SK-N-MC (cell line): ENCODE results near the gene COL4A1.

ENCODE experiments used
- DNase-seq: peaks from one replicate; pipeline ENCODE4 v3.0.0-alpha.2; 2011; ENCODE audit warnings: low read depth, low spot score
- H3K27ac ChIP-seq: fragments of 200-600 bp; sonication (generic); 2 replicates; pipeline ENCODE4 v1.5.1; 2016; ENCODE audit warnings: mixed run types
- H3K36me3 ChIP-seq: fragments of 200-600 bp; sonication (generic); 2 replicates; pipeline ENCODE4 v1.6.1; 2017; ENCODE audit warnings: antibody characterized with exemption, low read length, mixed read lengths; ENCODE audit not compliant: insufficient read depth
- H3K4me3 ChIP-seq: fragments of 200-600 bp; sonication (generic); 2 replicates; pipeline ENCODE4 v1.5.1; 2016
- H3K9ac ChIP-seq: fragments of 200-600 bp; sonication (generic); 2 replicates; pipeline ENCODE4 v1.8.0; 2017; ENCODE audit warnings: mixed run types, mixed read lengths; ENCODE audit not compliant: insufficient read length
- H3K9me3 ChIP-seq: fragments of 200-600 bp; sonication (generic); 2 replicates; pipeline ENCODE4 v1.6.1; 2017; ENCODE audit warnings: low read depth, mild to moderate bottlenecking, antibody characterized with exemption, low read length, moderate library complexity, mixed read lengths
- EZH2 ChIP-seq: fragments of 200-600 bp; sonication (generic); IDR thresholded peaks from one replicate; pipeline ENCODE4 v1.6.1; 2017; ENCODE audit warnings: antibody characterized with exemption
- FOXP2 ChIP-seq: optimal IDR thresholded peaks from 2 replicates; pipeline ENCODE3; 2011; ENCODE audit warnings: mild to moderate bottlenecking, moderate library complexity; ENCODE audit not compliant: insufficient read depth; ENCODE audit errors: extremely low read length, control extremely low read depth
- POLR2AphosphoS5 ChIP-seq: IDR thresholded peaks from 2 replicates; pipeline ENCODE4 v1.6.1; 2012; ENCODE audit warnings: mild to moderate bottlenecking, low read depth, low read length, borderline replicate concordance

The COL4A1 gene

DNA sequence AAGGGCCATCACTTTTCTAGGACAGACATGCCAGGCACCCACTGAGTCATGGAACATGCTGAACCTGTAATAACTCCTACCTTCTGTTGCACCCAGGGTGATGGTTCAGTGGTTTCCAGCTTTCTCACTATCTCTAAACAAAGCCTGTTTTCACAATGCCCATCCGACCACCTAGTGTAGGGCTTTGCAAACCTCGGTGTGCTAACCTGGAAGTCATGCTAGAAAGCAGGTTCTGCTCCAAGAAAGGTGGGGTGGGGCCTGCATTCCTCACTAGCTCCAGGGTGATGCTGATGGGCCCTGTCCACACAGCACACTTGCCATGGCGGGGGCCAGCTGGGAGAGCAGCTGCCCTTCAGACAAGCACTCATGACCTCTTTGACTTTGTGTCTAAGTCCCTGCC lies 43.6 kb upstream of the COL4A1 start:
- DNase-seq: no peak
- Histone ChIP-seq H3K27ac (no peak overlapping the region), H3K9me3 (no peaks in the 10 kb centered on the region), H3K4me3 (no peak overlapping the region), H3K9ac (no peak overlapping the region), H3K36me3 (no peaks in the 10 kb centered on the region)
- TF ChIP-seq FOXP2 (no peak), EZH2 (no peak), POLR2AphosphoS5 (no peak)

GRCh38 chr13:110350049-110350448 lies 43.1 kb upstream of the COL4A1 start:
- H3K36me3 ChIP-seq: no peaks in the 10 kb centered on the region
- no peak overlapping the region for H3K9ac ChIP-seq
- no peak for DNase-seq
- H3K9me3 ChIP-seq: no peaks in the 10 kb centered on the region
- H3K27ac ChIP-seq: no peak overlapping the region
- TF ChIP-seq POLR2AphosphoS5 (no peak), EZH2 (no peak), FOXP2 (no peak)
- no peak overlapping the region for H3K4me3 ChIP-seq

DNA sequence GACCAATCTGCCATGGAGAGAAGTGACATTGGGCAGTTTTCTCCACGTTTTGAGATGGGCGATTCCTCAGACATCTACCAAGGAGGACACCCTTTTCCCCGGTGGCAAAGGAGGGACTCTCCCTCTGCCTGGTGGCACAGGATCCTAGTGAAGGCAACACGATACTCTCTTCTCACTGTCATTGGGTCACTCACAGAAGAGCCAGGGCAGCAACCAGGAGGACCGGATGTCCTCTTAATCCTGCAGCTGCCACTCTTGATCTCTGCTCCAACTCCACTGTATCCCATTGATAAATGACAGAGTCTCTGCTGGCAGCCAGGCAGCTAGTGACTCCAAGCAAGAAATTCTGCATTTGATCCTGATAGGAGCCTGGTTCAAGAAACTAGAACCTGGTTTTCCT lies 42.3 kb upstream of the COL4A1 start:
- TF ChIP-seq EZH2 (no peak), POLR2AphosphoS5 (no peak), FOXP2 (no peak)
- no peak for DNase-seq
- H3K27ac ChIP-seq: no peak overlapping the region

GRCh38 chr13:110348309-110349105 lies 41.5 kb upstream of the COL4A1 start:
- TF ChIP-seq EZH2 (no peak), POLR2AphosphoS5 (no peak), FOXP2 (no peak)

More for the DNA sequence above, 42.3 kb upstream of the COL4A1 start:
- Histone ChIP-seq H3K36me3 (no peaks in the 10 kb centered on the region), H3K9ac (no peak overlapping the region), H3K9me3 (no peaks in the 10 kb centered on the region), H3K4me3 (no peak overlapping the region)

DNA sequence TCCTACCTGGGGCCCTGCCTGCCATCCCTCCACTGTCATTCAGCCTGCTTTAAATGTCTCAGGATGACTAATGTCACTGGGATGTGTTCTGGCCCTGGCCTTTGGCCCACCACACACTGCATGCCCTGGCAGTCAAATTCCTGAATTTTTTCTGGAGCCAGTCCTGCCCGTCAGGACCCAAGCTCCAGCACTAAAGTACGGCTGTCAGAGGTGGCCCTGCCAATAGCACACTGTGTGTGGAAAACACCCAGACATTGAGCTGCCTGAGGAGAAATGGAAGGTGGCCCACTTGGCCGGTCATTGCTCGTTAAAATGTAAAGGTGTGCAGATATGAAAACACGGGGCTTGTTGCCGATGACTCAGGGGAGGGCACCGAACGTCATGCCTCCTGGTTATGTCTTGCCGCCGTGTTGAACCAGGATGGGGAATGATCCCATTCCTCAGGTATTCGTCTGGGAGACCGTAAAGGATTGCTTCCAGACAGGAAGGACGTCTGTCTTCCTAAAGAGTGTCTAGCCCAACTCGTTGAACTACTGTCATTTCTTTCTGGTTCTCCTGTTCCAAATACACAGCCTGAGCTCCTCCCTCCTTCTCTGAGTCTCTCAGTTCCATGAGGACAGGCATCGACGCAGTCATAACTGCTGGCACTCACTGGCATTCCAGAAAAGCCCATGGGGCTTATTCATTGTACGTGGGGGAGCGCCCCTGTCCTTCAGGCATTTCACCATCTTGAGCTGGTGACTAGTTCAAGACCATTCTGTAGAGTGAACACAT lies 40.8 kb upstream of the COL4A1 start:
- no peak overlapping the region for H3K27ac ChIP-seq
- no peak for TF ChIP-seq EZH2
- TF ChIP-seq POLR2AphosphoS5: no peak
- no peak for TF ChIP-seq FOXP2
- H3K9ac ChIP-seq: no peak overlapping the region
- DNase-seq: no peak
- H3K4me3 ChIP-seq: no peak overlapping the region
- no peaks in the 10 kb centered on the region for H3K9me3 ChIP-seq
- no peaks in the 10 kb centered on the region for H3K36me3 ChIP-seq

More at GRCh38 chr13:110348309-110349105, 41.5 kb upstream of the COL4A1 start:
- Histone ChIP-seq H3K9ac (no peak overlapping the region), H3K4me3 (no peak overlapping the region), H3K9me3 (no peaks in the 10 kb centered on the region), H3K27ac (no peak overlapping the region), H3K36me3 (no peaks in the 10 kb centered on the region)
- no peak for DNase-seq

- Histone ChIP-seq H3K9ac (no peak overlapping the region), H3K4me3 (no peak overlapping the region), H3K36me3 (no peaks in the 10 kb centered on the region), H3K27ac (no peak overlapping the region), H3K9me3 (no peaks in the 10 kb centered on the region)
- TF ChIP-seq POLR2AphosphoS5 (no peak), FOXP2 (no peak), EZH2 (no peak)
- DNase-seq: no peak
These were observed 40.1 kb upstream of the COL4A1 start for GRCh38 chr13:110347088-110347487.

GRCh38 chr13:110346661-110347067 lies 39.7 kb upstream of the COL4A1 start:
- TF ChIP-seq POLR2AphosphoS5 (no peak), FOXP2 (no peak), EZH2 (no peak)
- DNase-seq: no peak

DNA sequence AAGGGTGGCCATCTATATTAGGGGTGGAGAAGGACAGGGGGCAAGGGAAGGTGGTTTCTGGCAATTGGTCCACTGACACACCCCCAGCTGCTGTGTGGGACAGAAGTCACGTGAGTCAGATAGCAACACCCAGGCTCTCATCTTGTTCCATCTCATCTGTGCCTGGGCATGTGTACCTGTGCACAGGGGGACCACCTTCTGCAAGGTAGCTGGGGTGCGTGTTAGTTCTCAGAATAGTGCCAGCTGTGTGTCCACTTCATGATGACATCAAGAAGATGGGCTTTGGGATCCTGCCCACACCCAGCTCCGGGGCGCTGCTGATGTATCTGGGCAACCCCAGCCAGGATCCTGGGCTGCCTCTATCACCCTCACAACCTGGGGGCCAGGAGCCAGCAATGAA lies 38.7 kb upstream of the COL4A1 start:
- H3K9ac ChIP-seq: no peak overlapping the region
- TF ChIP-seq POLR2AphosphoS5 (no peak), FOXP2 (no peak), EZH2 (no peak)
- DNase-seq: no peak

More at GRCh38 chr13:110346661-110347067, 39.7 kb upstream of the COL4A1 start:
- Histone ChIP-seq H3K36me3 (no peaks in the 10 kb centered on the region), H3K27ac (no peak overlapping the region), H3K9me3 (no peaks in the 10 kb centered on the region), H3K4me3 (no peak overlapping the region), H3K9ac (no peak overlapping the region)

GRCh38 chr13:110345266-110345665 lies 38.3 kb upstream of the COL4A1 start:
- no peaks in the 10 kb centered on the region for H3K9me3 ChIP-seq
- TF ChIP-seq EZH2 (no peak), POLR2AphosphoS5 (no peak), FOXP2 (no peak)
- no peak overlapping the region for H3K4me3 ChIP-seq
- no peak for DNase-seq
- H3K36me3 ChIP-seq: no peaks in the 10 kb centered on the region
- H3K9ac ChIP-seq: no peak overlapping the region
- H3K27ac ChIP-seq: no peak overlapping the region

More for the DNA sequence above, 38.7 kb upstream of the COL4A1 start:
- H3K4me3 ChIP-seq: no peak overlapping the region
- H3K27ac ChIP-seq: no peak overlapping the region
- H3K36me3 ChIP-seq: no peaks in the 10 kb centered on the region
- no peaks in the 10 kb centered on the region for H3K9me3 ChIP-seq
